C4-2B (cell line): ENCODE results near the gene APLNR.

ENCODE experiments used
- CTCF ChIP-seq: fragments of 450-650 bp; conservative IDR thresholded peaks from 2 replicates; pipeline ENCODE4 v1.5.1; 2017; ENCODE audit warnings: mild to moderate bottlenecking
- ZFX ChIP-seq: fragments of 450-650 bp; IDR thresholded peaks from 2 replicates; pipeline ENCODE4 v1.6.1; 2017

GRCh38 chr11:57222239-57222638 is 14.8 kb downstream of the APLNR start:
- TF ChIP-seq CTCF (no peak), ZFX (no peak)
